Measurements from ENCODE around the gene EIF6.

DNA sequence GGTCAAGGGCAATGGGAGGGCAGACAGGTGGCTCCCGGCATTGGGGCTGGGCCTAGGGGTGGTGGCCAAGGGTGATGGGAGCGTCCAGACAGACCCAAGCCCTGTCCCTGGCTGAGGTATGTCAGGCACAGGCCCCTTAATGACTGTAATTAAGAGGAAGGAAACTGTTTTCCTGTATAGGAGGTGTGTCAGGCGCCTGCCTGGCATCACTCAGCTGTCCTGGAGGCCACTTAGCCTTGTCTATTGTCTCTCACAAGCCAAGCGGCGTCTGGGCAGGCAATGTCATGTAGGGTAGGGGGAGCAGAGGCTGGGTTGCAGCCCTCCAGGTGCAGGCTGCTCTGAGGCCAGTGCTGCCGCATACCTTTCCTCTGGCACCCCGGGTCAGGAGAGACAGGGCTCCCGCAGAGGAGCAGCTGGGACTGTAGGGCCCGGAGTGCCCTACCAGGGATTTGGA lies 11.6 kb upstream of the EIF6 start:
- TF ChIP-seq, protein P1, sequence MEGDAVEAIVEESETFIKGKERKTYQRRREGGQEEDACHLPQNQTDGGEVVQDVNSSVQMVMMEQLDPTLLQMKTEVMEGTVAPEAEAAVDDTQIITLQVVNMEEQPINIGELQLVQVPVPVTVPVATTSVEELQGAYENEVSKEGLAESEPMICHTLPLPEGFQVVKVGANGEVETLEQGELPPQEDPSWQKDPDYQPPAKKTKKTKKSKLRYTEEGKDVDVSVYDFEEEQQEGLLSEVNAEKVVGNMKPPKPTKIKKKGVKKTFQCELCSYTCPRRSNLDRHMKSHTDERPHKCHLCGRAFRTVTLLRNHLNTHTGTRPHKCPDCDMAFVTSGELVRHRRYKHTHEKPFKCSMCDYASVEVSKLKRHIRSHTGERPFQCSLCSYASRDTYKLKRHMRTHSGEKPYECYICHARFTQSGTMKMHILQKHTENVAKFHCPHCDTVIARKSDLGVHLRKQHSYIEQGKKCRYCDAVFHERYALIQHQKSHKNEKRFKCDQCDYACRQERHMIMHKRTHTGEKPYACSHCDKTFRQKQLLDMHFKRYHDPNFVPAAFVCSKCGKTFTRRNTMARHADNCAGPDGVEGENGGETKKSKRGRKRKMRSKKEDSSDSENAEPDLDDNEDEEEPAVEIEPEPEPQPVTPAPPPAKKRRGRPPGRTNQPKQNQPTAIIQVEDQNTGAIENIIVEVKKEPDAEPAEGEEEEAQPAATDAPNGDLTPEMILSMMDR (IDR thresholded peaks at IDR 0.05; ENCODE audit: insufficient read depth, low read depth, low read length), result no peak
- no peak for TF ChIP-seq EZH2 (IDR thresholded peaks at IDR 0.05; ENCODE audit: insufficient read depth, low read length)
